CD4-positive, alpha-beta T cell treated with Interleukin-1 beta for 1 hour (primary cell): ENCODE data around the gene GNA14.
"Not testable (repeated sequence)": the region's sequence is repeated elsewhere in the genome, so short reads cannot be mapped to it uniquely, and the experiment has no call there.

Source experiments
- DNase-seq, 2 donors: peaks; one replicate each; pipeline ENCODE4 v3.0.0-alpha.2; 2020 to 2022

GNA14 gene

GRCh38 chr9:77648234-77649108 is at the start of gene GNA14:
GNA14 (minus strand) TSS chr9:77648322; CDS start chr9:77647793, 529 bp downstream.
- no peak for DNase-seq

- DNase-seq: no peak
Measured at GRCh38 chr9:77697238-77697984, 49.3 kb upstream of the GNA14 start.

- not testable (repeated sequence) for DNase-seq
Measured at GRCh38 chr9:77690723-77691122, 42.6 kb upstream of the GNA14 start.

GRCh38 chr9:77690119-77690518 is 42.0 kb upstream of the GNA14 start:
- DNase-seq: not testable (repeated sequence)

- not testable (repeated sequence) for DNase-seq
Measured at GRCh38 chr9:77687737-77688136, 39.6 kb upstream of the GNA14 start.

- no peak for DNase-seq
Measured at GRCh38 chr9:77680581-77680980, 32.5 kb upstream of the GNA14 start.

GRCh38 chr9:77679661-77680368 is 31.7 kb upstream of the GNA14 start:
- no peak for DNase-seq

GRCh38 chr9:77679088-77679487 is 31.0 kb upstream of the GNA14 start:
- no peak for DNase-seq

GRCh38 chr9:77677957-77678535 is 29.9 kb upstream of the GNA14 start:
- no peak for DNase-seq

GRCh38 chr9:77677397-77677796 is 29.3 kb upstream of the GNA14 start:
- DNase-seq: no peak

GRCh38 chr9:77673941-77674791 is 26.0 kb upstream of the GNA14 start:
- DNase-seq: no peak

GRCh38 chr9:77672183-77672582 is 24.1 kb upstream of the GNA14 start:
- DNase-seq: no peak

GRCh38 chr9:77667151-77667550 is 19.0 kb upstream of the GNA14 start:
- DNase-seq: no peak

- no peak for DNase-seq
Measured at GRCh38 chr9:77663754-77664153, 15.6 kb upstream of the GNA14 start.

GRCh38 chr9:77661566-77662085 is 13.5 kb upstream of the GNA14 start:
- no peak for DNase-seq

GRCh38 chr9:77659926-77660325 is 11.8 kb upstream of the GNA14 start:
- DNase-seq: no peak

- no peak for DNase-seq
Measured at GRCh38 chr9:77651203-77651602, 3.1 kb upstream of the GNA14 start.

GRCh38 chr9:77649109-77649812 is 1.1 kb upstream of the GNA14 start:
- DNase-seq: peak in 1 of 2 donors; percentile 4

- no peak for DNase-seq
Measured at GRCh38 chr9:77647267-77648233, 572 bp downstream of the GNA14 start.

GRCh38 chr9:77643871-77644270 is 4.3 kb downstream of the GNA14 start:
- DNase-seq: no peak
